GM12878 (cell line): ENCODE data around the gene METTL21A. TPM values are rescaled to one million over a fixed set of nuclear protein-coding genes. Genes with fewer than 3 reads are reported as not detected.

Source experiments
- CBFB ChIP-seq: IDR thresholded peaks from 2 replicates; pipeline ENCODE4 v1.6.1; 2016; ENCODE audit warnings: antibody characterized with exemption, low read depth
- EED ChIP-seq: sonication (generic); IDR thresholded peaks from 2 replicates; pipeline ENCODE4 v1.6.1; 2016; ENCODE audit warnings: antibody characterized with exemption, low read depth
- EGR1 ChIP-seq, 2 experiments: IDR thresholded peaks; 1 replicate in 1 of 2; 2 replicates in 1 of 2; pipeline ENCODE4 v1.6.1; 2011 to 2012; ENCODE audit warnings: low read depth in 2 of 2, low read length in 2 of 2, borderline replicate concordance in 1 of 2, mild to moderate bottlenecking in 1 of 2, moderate library complexity in 1 of 2
- GATAD2B ChIP-seq: fragments of 450-650 bp; conservative IDR thresholded peaks from 2 replicates; pipeline ENCODE4 v1.6.1; 2017; ENCODE audit warnings: low read depth, mild to moderate bottlenecking, moderate library complexity
- HCFC1 ChIP-seq: fragments of 150-350 bp; IDR thresholded peaks from 2 replicates; pipeline ENCODE4 v1.6.1; 2014; ENCODE audit warnings: low read length
- HDAC2 ChIP-seq: fragments of 200-600 bp; sonication (generic); IDR thresholded peaks from 2 replicates; pipeline ENCODE4 v1.6.1; 2017
- IRF3 ChIP-seq: fragments of 450-650 bp; IDR thresholded peaks from 2 replicates; pipeline ENCODE4 v1.6.1; 2014; ENCODE audit warnings: mild to moderate bottlenecking
- RAD51 ChIP-seq: fragments of 450-650 bp; IDR thresholded peaks from 2 replicates; pipeline ENCODE4 v1.6.1; 2016; ENCODE audit warnings: moderate library complexity, mild to moderate bottlenecking, inconsistent platforms
- RUNX3 ChIP-seq: IDR thresholded peaks from 2 replicates; pipeline ENCODE4 v1.6.1; 2012; ENCODE audit warnings: low read length, inconsistent platforms
- SPI1 ChIP-seq: IDR thresholded peaks from 2 replicates; pipeline ENCODE4 v1.6.1; 2011; ENCODE audit warnings: low read depth, mild to moderate bottlenecking, low read length, moderate library complexity, borderline replicate concordance; ENCODE audit not compliant: insufficient read depth
- TAF1 ChIP-seq: IDR thresholded peaks from 2 replicates; pipeline ENCODE4 v1.6.1; 2011; ENCODE audit warnings: mild to moderate bottlenecking, low read depth, low read length, borderline replicate concordance
- TARDBP ChIP-seq: IDR thresholded peaks from 2 replicates; pipeline ENCODE4 v1.6.1; 2016; ENCODE audit warnings: borderline replicate concordance
- TCF7 ChIP-seq: IDR thresholded peaks from 2 replicates; pipeline ENCODE4 v1.6.1; 2014; ENCODE audit warnings: antibody characterized with exemption, borderline replicate concordance
- ZBTB11 ChIP-seq: fragments of 450-650 bp; formaldehyde crosslinking; IDR thresholded peaks from 2 replicates; pipeline ENCODE4 v1.5.0; 2022; ENCODE audit warnings: mild to moderate bottlenecking, missing genetic modification characterization
- ZNF207 ChIP-seq: fragments of 450-650 bp; IDR thresholded peaks from 2 replicates; pipeline ENCODE4 v1.6.1; 2014; ENCODE audit warnings: antibody characterized with exemption, mild to moderate bottlenecking, borderline replicate concordance
- ZNF217 ChIP-seq: fragments of 450-650 bp; IDR thresholded peaks from 2 replicates; pipeline ENCODE4 v1.6.1; 2017; ENCODE audit warnings: antibody characterized with exemption, mild to moderate bottlenecking
- ZNF24 ChIP-seq: fragments of 450-650 bp; IDR thresholded peaks from 2 replicates; pipeline ENCODE4 v1.6.1; 2017; ENCODE audit warnings: antibody characterized with exemption, mild to moderate bottlenecking
- polyA plus RNA-seq, 11 experiments: library from polyadenylated mRNA; depleted of rRNA in 4 of 11; unstranded in 6 of 11; stranded (reverse) in 5 of 11; fragments of >200 nt; fragmentation: Nextera tagmentation in 4 of 11; fragmentation: Illumina TruSeq in 1 of 11; extraction: Ambion mirVana in 4 of 11; extraction: Trizol in 1 of 11; gene quantifications; 1 replicate in 1 of 11; 2 replicates in 10 of 11; pipeline versions ENCODE4 v1.2.1 to v1.2.3, GENCODE V29; 2011 to 2016; ENCODE audit warnings: inconsistent platforms in 2 of 11, missing spikeins in 2 of 11, low read depth in 1 of 11
- total RNA-seq, 4 experiments: library from RNA; depleted of rRNA in 3 of 4; stranded (reverse); fragments of >200 nt in 3 of 4; fragmentation: Illumina TruSeq in 1 of 4; extraction: Trizol in 1 of 4; gene quantifications; 2 replicates each; pipeline versions ENCODE4 v1.2.1 to v1.2.3, GENCODE V29; 2013 to 2021
- TF ChIP-seq, protein P1 (sequence below): fragments of 150-350 bp; IDR thresholded peaks from 2 replicates; pipeline ENCODE4 v1.6.1; 2014; ENCODE audit warnings: mild to moderate bottlenecking, low read depth, low read length
- TF ChIP-seq, protein P2 (sequence below), 3 experiments: IDR thresholded peaks in 2 of 3; conservative IDR thresholded peaks in 1 of 3; 2 replicates each; pipeline ENCODE4 v1.5.1; 2011; ENCODE audit warnings: low read depth in 3 of 3, low read length in 3 of 3, mild to moderate bottlenecking in 3 of 3, control low read depth in 2 of 3, moderate library complexity in 2 of 3, inconsistent platforms in 1 of 3, mixed read lengths in 1 of 3; ENCODE audit not compliant: control insufficient read depth in 2 of 3, insufficient read depth in 1 of 3; ENCODE audit errors: extremely low read depth in 1 of 3

METTL21A gene
- total and polyA plus RNA-seq, 10 of the 15 experiments (the other 5 are each of a cell fraction or from before 2014, with no cell fraction given) = 6.8 to 41.7 (median 27.8) TPM

DNA sequence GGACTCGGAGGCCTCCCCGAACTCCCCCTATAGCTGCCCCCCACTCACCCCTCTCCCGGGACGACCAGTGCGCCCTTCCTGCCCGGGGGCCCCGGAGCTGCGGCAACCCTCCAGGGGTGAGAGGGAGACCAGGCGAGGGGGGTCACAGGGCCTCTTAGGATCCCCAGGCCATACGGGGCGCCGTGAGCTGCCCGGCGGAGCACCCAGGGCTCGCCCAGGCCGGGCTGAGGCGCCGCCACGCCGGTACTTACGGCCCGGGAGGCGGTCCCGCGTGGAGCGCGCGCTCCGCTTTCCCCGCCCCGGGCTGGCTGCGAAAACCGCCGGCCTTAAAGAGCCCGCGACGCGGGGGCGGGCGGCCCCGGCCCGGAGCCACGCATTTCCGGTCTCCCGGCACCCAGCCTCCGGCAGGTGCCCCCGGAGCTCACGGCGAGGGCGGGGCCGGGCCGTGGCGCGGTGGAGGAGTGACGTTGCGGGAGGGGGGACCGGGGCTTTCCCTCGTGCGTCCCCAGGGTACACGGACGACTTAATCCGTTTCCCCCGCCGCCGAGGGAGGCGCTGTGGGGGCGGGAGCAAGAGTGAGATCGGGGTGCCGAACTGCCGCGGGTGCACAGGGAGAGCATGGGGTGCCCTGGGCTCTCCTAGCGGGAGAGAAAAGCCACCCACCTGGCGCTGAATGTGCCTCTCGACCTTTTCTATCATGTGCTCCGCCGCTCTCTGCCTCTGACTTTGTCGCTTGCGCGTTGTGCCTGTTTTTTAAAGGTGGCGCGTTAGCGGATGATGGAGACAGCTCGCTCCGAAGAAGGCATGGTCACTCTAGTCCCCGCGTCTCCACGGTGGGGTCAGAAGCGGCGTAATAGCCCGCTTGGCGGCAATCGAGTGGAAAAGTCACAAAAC is at the start of gene METTL21A (continued):
- TF ChIP-seq RUNX3 (no peak; the same call in 1 of the 2 replicates), IRF3 (no peak), CBFB (no peak; the same call in none of the 2 replicates), EED (no peak; the same call in 1 of the 2 replicates), SPI1 (no peak), HDAC2 (no peak), TAF1 (peak; percentile 47; the same call in 1 of the 2 replicates), ZNF217 (no peak), HCFC1 (peak; percentile 9; the same call in 1 of the 2 replicates), ZNF24 (no peak; the same call in 1 of the 2 replicates), EGR1 (IDR thresholded peaks at IDR 0.05; ENCODE audit: borderline replicate concordance in 1 of 2, low read depth in 2 of 2, low read length in 2 of 2) (peak; percentile 48 to 99), TCF7 (peak; percentile 32), ZNF207 (0 out of 2 replicates have a peak, but pooled peaks have one; percentile 54), ZBTB11 (CRISPR knock-in tag) (no peak), RAD51 (peak; percentile 18; the same call in 1 of the 2 replicates), TARDBP (no peak), GATAD2B (peak; percentile 98)
- TF ChIP-seq, protein P1, sequence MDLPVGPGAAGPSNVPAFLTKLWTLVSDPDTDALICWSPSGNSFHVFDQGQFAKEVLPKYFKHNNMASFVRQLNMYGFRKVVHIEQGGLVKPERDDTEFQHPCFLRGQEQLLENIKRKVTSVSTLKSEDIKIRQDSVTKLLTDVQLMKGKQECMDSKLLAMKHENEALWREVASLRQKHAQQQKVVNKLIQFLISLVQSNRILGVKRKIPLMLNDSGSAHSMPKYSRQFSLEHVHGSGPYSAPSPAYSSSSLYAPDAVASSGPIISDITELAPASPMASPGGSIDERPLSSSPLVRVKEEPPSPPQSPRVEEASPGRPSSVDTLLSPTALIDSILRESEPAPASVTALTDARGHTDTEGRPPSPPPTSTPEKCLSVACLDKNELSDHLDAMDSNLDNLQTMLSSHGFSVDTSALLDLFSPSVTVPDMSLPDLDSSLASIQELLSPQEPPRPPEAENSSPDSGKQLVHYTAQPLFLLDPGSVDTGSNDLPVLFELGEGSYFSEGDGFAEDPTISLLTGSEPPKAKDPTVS = no peak
- TF ChIP-seq, protein P2, sequence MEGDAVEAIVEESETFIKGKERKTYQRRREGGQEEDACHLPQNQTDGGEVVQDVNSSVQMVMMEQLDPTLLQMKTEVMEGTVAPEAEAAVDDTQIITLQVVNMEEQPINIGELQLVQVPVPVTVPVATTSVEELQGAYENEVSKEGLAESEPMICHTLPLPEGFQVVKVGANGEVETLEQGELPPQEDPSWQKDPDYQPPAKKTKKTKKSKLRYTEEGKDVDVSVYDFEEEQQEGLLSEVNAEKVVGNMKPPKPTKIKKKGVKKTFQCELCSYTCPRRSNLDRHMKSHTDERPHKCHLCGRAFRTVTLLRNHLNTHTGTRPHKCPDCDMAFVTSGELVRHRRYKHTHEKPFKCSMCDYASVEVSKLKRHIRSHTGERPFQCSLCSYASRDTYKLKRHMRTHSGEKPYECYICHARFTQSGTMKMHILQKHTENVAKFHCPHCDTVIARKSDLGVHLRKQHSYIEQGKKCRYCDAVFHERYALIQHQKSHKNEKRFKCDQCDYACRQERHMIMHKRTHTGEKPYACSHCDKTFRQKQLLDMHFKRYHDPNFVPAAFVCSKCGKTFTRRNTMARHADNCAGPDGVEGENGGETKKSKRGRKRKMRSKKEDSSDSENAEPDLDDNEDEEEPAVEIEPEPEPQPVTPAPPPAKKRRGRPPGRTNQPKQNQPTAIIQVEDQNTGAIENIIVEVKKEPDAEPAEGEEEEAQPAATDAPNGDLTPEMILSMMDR (IDR thresholded peaks at IDR 0.05 in 2 of 3, conservative IDR thresholded peaks at IDR 0.05 in 1 of 3; ENCODE audit: control insufficient read depth in 2 of 3, extremely low read depth in 1 of 3, insufficient read depth in 1 of 3, low read depth in 3 of 3, low read length in 3 of 3) = peak; percentile 50 to 74 (median 73)
